GM23338 (cell line): ENCODE measurements around the gene ALDH1A2. TPM values are rescaled to one million over a fixed set of nuclear protein-coding genes. Genes with fewer than 3 reads are reported as not detected.

ENCODE experiments used
- ATAC-seq: fragments of 200-7000 bp; cut with Tn5 transposase; 3 replicates; pipeline ENCODE4 v1.9.1; 2020
- DNase-seq: peaks from one replicate; pipeline ENCODE4 v3.0.0-alpha.2; 2015; ENCODE audit warnings: low spot score
- H2AFZ ChIP-seq: fragments of 200-600 bp; sonication (generic); 2 replicates; pipeline ENCODE4 v1.8.0; 2016; ENCODE audit warnings: antibody characterized with exemption, mild to moderate bottlenecking, moderate library complexity
- H3F3A ChIP-seq: fragments of 200-600 bp; sonication (generic); replicated peaks from 2 replicates; pipeline ENCODE4 v1.8.0; 2017; ENCODE audit warnings: antibody characterized with exemption, mixed run types, low read depth
- H3K27ac ChIP-seq: fragments of 200-600 bp; sonication (generic); 2 replicates; pipeline ENCODE4 v1.6.1; 2016; ENCODE audit warnings: low read depth
- H3K27me3 ChIP-seq: fragments of 200-600 bp; sonication (generic); 2 replicates; pipeline ENCODE4 v1.8.0; 2016; ENCODE audit warnings: mild to moderate bottlenecking, mixed run types, moderate library complexity; ENCODE audit not compliant: insufficient read depth
- H3K36me3 ChIP-seq: fragments of 200-600 bp; sonication (generic); 2 replicates; pipeline ENCODE4 v1.8.0; 2016; ENCODE audit warnings: mild to moderate bottlenecking; ENCODE audit not compliant: insufficient read depth
- H3K4me1 ChIP-seq: fragments of 200-600 bp; sonication (generic); 2 replicates; pipeline ENCODE4 v1.8.0; 2016; ENCODE audit warnings: mild to moderate bottlenecking, moderate library complexity; ENCODE audit not compliant: insufficient read depth
- H3K4me2 ChIP-seq: fragments of 200-600 bp; sonication (generic); 2 replicates; pipeline ENCODE4 v1.7.1; 2017; ENCODE audit warnings: mixed run types
- H3K4me3 ChIP-seq: fragments of 200-600 bp; sonication (generic); 2 replicates; pipeline ENCODE4 v1.6.1; 2016; ENCODE audit warnings: mixed run types
- H3K79me2 ChIP-seq: fragments of 200-600 bp; sonication (generic); replicated peaks from 2 replicates; pipeline ENCODE4 v1.8.0; 2017; ENCODE audit warnings: mild to moderate bottlenecking; ENCODE audit not compliant: insufficient read depth
- H3K9me2 ChIP-seq: fragments of 200-600 bp; sonication (generic); 2 replicates; pipeline ENCODE4 v1.8.0; 2017; ENCODE audit not compliant: insufficient read depth
- H4K20me1 ChIP-seq: fragments of 200-600 bp; sonication (generic); replicated peaks from 2 replicates; pipeline ENCODE4 v1.8.0; 2017; ENCODE audit warnings: mild to moderate bottlenecking; ENCODE audit not compliant: insufficient read depth
- H3K27ac Mint-ChIP-seq: 2 replicates; pipeline ENCODE4 v1.8.0; 2020; ENCODE audit warnings: inconsistent platforms, mild to moderate bottlenecking, moderate library complexity, mixed read lengths
- H3K27me3 Mint-ChIP-seq: 3 replicates; pipeline ENCODE4 v1.8.0; 2022; ENCODE audit warnings: low read depth, mild to moderate bottlenecking, moderate library complexity, mixed read lengths, inconsistent platforms; ENCODE audit not compliant: insufficient read depth, poor library complexity
- H3K36me3 Mint-ChIP-seq: 3 replicates; pipeline ENCODE4 v1.8.0; 2021; ENCODE audit warnings: low read depth, mild to moderate bottlenecking, inconsistent platforms, moderate library complexity, mixed read lengths
- H3K4me1 Mint-ChIP-seq: 3 replicates; pipeline ENCODE4 v1.8.0; 2020; ENCODE audit warnings: mild to moderate bottlenecking, inconsistent platforms, mixed read lengths
- H3K4me3 Mint-ChIP-seq: 3 replicates; pipeline ENCODE4 v1.8.0; 2021; ENCODE audit warnings: moderate library complexity, mild to moderate bottlenecking, inconsistent platforms, mixed read lengths
- H3K9me3 Mint-ChIP-seq: 3 replicates; pipeline ENCODE4 v1.8.0; 2020; ENCODE audit warnings: moderate library complexity, mild to moderate bottlenecking, inconsistent platforms, mixed read lengths
- CREB1 ChIP-seq: fragments of 250-450 bp; sonication (Bioruptor Pico); IDR thresholded peaks from 2 replicates; pipeline ENCODE4 v1.5.0; 2020; ENCODE audit warnings: low read depth, mild to moderate bottlenecking, moderate library complexity
- EZH2 ChIP-seq: fragments of 200-600 bp; sonication (generic); IDR thresholded peaks from one replicate; pipeline ENCODE4 v1.8.0; 2017; ENCODE audit warnings: antibody characterized with exemption, mild to moderate bottlenecking, low read depth; ENCODE audit not compliant: unreplicated experiment
- EZH2phosphoT487 ChIP-seq: fragments of 200-600 bp; sonication (generic); IDR thresholded peaks from one replicate; pipeline ENCODE4 v1.8.1; 2018; ENCODE audit warnings: antibody characterized with exemption; ENCODE audit not compliant: unreplicated experiment
- JUNB ChIP-seq: IDR thresholded peaks from one replicate; pipeline ENCODE4 v1.6.1; 2016; ENCODE audit warnings: antibody characterized with exemption; ENCODE audit not compliant: unreplicated experiment
- NANOG ChIP-seq: IDR thresholded peaks from 2 replicates; pipeline ENCODE4 v1.6.1; 2016; ENCODE audit warnings: antibody characterized with exemption, borderline replicate concordance
- POLR2AphosphoS5 ChIP-seq: IDR thresholded peaks from 2 replicates; pipeline ENCODE4 v1.6.1; 2016; ENCODE audit warnings: antibody characterized with exemption, low read depth
- STAT1 ChIP-seq: IDR thresholded peaks from one replicate; pipeline ENCODE4 v1.6.1; 2016; ENCODE audit warnings: antibody characterized with exemption; ENCODE audit not compliant: unreplicated experiment
- ZNF114 ChIP-seq: fragments of 250-450 bp; sonication (Bioruptor Pico); IDR thresholded peaks from 2 replicates; pipeline ENCODE4 v1.5.0; 2020; ENCODE audit warnings: mild to moderate bottlenecking, moderate library complexity
- ZNF331 ChIP-seq: fragments of 250-450 bp; sonication (Bioruptor Pico); IDR thresholded peaks from 2 replicates; pipeline ENCODE4 v1.5.0; 2020; ENCODE audit warnings: low read depth, mild to moderate bottlenecking, moderate library complexity
- polyA plus RNA-seq: library from polyadenylated mRNA; unstranded; fragments of >200 nt; fragmentation: Nextera tagmentation; extraction: Ambion mirVana; gene quantifications from 2 replicates; pipeline ENCODE4 v1.2.1, GENCODE V29; 2016
- total RNA-seq: library from RNA; depleted of rRNA; stranded (reverse); fragments of >200 nt; shearing (Covaris generic); gene quantifications from 2 replicates; pipeline ENCODE4 v1.2.3, GENCODE V29; 2014
- TF ChIP-seq, protein P1 (sequence below), 2 experiments: fragments of 200-600 bp in 1 of 2; sonication (generic) in 1 of 2; conservative IDR thresholded peaks; 2 replicates each; pipeline versions ENCODE4 v1.5.1 to v1.6.1; 2016 to 2017; ENCODE audit warnings: antibody characterized with exemption in 2 of 2, low read depth in 2 of 2, mild to moderate bottlenecking in 2 of 2, moderate library complexity in 1 of 2
- TF ChIP-seq, protein P2 (sequence below): IDR thresholded peaks from 2 replicates; pipeline ENCODE4 v1.6.1; 2016; ENCODE audit warnings: antibody characterized with exemption
- TF ChIP-seq, protein P3 (sequence below): IDR thresholded peaks from one replicate; pipeline ENCODE4 v1.6.1; 2018; ENCODE audit warnings: antibody characterized with exemption; ENCODE audit not compliant: unreplicated experiment
- TF ChIP-seq, protein P4 (sequence below): fragments of 250-450 bp; sonication (Bioruptor Pico); IDR thresholded peaks from 2 replicates; pipeline ENCODE4 v1.5.0; 2020; ENCODE audit warnings: mild to moderate bottlenecking, moderate library complexity

ALDH1A2 gene
- total and polyA plus RNA-seq, 2 experiments from 2014 or later, result 0.80 TPM; not detected in 1

DNA sequence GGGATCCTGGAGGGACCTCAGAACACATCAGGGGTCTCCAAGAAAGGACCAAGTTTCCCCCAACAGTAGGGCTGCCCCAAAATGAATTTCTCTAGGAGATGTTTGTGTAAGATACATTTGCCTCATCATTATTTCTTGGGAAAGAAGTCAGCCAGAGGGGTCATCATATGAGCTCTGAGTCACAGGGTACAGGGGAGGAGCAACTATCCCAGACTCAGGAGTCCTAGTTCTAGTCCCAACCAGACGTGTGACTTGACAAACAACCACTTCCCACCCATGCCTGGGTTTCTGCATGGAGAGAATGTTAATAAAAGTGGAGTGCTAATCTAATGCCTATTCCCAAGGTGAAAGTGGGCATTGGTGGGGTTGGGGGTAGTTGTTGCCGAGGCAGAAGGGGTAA is 144.1 kb downstream of the ALDH1A2 start:
- peaks cover 9% of the 10 kb centered on the region for H3K27me3 Mint-ChIP-seq
- Histone ChIP-seq H3K27ac (no peak overlapping the region), H3F3A (no peaks in the 10 kb centered on the region), H3K27me3 (no peaks in the 10 kb centered on the region), H2AFZ (no peak overlapping the region), H3K4me2 (no peak overlapping the region), H3K4me3 (no peak overlapping the region), H3K4me1 (no peaks in the 10 kb centered on the region), H3K36me3 (no peaks in the 10 kb centered on the region), H3K79me2 (no peaks in the 10 kb centered on the region), H4K20me1 (no peaks in the 10 kb centered on the region), H3K9me2 (peaks cover 8% of the 10 kb centered on the region; the same call in 1 of the 2 replicates)
- H3K9me3 Mint-ChIP-seq, result no peaks in the 10 kb centered on the region
- TF ChIP-seq, protein P1, sequence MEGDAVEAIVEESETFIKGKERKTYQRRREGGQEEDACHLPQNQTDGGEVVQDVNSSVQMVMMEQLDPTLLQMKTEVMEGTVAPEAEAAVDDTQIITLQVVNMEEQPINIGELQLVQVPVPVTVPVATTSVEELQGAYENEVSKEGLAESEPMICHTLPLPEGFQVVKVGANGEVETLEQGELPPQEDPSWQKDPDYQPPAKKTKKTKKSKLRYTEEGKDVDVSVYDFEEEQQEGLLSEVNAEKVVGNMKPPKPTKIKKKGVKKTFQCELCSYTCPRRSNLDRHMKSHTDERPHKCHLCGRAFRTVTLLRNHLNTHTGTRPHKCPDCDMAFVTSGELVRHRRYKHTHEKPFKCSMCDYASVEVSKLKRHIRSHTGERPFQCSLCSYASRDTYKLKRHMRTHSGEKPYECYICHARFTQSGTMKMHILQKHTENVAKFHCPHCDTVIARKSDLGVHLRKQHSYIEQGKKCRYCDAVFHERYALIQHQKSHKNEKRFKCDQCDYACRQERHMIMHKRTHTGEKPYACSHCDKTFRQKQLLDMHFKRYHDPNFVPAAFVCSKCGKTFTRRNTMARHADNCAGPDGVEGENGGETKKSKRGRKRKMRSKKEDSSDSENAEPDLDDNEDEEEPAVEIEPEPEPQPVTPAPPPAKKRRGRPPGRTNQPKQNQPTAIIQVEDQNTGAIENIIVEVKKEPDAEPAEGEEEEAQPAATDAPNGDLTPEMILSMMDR (conservative IDR thresholded peaks at IDR 0.05; ENCODE audit: low read depth in 2 of 2), result no peak
- no peak for TF ChIP-seq EZH2phosphoT487
- TF ChIP-seq NANOG, result no peak
- TF ChIP-seq, protein P2, sequence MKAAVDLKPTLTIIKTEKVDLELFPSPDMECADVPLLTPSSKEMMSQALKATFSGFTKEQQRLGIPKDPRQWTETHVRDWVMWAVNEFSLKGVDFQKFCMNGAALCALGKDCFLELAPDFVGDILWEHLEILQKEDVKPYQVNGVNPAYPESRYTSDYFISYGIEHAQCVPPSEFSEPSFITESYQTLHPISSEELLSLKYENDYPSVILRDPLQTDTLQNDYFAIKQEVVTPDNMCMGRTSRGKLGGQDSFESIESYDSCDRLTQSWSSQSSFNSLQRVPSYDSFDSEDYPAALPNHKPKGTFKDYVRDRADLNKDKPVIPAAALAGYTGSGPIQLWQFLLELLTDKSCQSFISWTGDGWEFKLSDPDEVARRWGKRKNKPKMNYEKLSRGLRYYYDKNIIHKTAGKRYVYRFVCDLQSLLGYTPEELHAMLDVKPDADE, result no peak
- no peak for TF ChIP-seq JUNB
- TF ChIP-seq EZH2, result no peak
- TF ChIP-seq, protein P3, sequence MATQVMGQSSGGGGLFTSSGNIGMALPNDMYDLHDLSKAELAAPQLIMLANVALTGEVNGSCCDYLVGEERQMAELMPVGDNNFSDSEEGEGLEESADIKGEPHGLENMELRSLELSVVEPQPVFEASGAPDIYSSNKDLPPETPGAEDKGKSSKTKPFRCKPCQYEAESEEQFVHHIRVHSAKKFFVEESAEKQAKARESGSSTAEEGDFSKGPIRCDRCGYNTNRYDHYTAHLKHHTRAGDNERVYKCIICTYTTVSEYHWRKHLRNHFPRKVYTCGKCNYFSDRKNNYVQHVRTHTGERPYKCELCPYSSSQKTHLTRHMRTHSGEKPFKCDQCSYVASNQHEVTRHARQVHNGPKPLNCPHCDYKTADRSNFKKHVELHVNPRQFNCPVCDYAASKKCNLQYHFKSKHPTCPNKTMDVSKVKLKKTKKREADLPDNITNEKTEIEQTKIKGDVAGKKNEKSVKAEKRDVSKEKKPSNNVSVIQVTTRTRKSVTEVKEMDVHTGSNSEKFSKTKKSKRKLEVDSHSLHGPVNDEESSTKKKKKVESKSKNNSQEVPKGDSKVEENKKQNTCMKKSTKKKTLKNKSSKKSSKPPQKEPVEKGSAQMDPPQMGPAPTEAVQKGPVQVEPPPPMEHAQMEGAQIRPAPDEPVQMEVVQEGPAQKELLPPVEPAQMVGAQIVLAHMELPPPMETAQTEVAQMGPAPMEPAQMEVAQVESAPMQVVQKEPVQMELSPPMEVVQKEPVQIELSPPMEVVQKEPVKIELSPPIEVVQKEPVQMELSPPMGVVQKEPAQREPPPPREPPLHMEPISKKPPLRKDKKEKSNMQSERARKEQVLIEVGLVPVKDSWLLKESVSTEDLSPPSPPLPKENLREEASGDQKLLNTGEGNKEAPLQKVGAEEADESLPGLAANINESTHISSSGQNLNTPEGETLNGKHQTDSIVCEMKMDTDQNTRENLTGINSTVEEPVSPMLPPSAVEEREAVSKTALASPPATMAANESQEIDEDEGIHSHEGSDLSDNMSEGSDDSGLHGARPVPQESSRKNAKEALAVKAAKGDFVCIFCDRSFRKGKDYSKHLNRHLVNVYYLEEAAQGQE, result no peak
- TF ChIP-seq, protein P4, sequence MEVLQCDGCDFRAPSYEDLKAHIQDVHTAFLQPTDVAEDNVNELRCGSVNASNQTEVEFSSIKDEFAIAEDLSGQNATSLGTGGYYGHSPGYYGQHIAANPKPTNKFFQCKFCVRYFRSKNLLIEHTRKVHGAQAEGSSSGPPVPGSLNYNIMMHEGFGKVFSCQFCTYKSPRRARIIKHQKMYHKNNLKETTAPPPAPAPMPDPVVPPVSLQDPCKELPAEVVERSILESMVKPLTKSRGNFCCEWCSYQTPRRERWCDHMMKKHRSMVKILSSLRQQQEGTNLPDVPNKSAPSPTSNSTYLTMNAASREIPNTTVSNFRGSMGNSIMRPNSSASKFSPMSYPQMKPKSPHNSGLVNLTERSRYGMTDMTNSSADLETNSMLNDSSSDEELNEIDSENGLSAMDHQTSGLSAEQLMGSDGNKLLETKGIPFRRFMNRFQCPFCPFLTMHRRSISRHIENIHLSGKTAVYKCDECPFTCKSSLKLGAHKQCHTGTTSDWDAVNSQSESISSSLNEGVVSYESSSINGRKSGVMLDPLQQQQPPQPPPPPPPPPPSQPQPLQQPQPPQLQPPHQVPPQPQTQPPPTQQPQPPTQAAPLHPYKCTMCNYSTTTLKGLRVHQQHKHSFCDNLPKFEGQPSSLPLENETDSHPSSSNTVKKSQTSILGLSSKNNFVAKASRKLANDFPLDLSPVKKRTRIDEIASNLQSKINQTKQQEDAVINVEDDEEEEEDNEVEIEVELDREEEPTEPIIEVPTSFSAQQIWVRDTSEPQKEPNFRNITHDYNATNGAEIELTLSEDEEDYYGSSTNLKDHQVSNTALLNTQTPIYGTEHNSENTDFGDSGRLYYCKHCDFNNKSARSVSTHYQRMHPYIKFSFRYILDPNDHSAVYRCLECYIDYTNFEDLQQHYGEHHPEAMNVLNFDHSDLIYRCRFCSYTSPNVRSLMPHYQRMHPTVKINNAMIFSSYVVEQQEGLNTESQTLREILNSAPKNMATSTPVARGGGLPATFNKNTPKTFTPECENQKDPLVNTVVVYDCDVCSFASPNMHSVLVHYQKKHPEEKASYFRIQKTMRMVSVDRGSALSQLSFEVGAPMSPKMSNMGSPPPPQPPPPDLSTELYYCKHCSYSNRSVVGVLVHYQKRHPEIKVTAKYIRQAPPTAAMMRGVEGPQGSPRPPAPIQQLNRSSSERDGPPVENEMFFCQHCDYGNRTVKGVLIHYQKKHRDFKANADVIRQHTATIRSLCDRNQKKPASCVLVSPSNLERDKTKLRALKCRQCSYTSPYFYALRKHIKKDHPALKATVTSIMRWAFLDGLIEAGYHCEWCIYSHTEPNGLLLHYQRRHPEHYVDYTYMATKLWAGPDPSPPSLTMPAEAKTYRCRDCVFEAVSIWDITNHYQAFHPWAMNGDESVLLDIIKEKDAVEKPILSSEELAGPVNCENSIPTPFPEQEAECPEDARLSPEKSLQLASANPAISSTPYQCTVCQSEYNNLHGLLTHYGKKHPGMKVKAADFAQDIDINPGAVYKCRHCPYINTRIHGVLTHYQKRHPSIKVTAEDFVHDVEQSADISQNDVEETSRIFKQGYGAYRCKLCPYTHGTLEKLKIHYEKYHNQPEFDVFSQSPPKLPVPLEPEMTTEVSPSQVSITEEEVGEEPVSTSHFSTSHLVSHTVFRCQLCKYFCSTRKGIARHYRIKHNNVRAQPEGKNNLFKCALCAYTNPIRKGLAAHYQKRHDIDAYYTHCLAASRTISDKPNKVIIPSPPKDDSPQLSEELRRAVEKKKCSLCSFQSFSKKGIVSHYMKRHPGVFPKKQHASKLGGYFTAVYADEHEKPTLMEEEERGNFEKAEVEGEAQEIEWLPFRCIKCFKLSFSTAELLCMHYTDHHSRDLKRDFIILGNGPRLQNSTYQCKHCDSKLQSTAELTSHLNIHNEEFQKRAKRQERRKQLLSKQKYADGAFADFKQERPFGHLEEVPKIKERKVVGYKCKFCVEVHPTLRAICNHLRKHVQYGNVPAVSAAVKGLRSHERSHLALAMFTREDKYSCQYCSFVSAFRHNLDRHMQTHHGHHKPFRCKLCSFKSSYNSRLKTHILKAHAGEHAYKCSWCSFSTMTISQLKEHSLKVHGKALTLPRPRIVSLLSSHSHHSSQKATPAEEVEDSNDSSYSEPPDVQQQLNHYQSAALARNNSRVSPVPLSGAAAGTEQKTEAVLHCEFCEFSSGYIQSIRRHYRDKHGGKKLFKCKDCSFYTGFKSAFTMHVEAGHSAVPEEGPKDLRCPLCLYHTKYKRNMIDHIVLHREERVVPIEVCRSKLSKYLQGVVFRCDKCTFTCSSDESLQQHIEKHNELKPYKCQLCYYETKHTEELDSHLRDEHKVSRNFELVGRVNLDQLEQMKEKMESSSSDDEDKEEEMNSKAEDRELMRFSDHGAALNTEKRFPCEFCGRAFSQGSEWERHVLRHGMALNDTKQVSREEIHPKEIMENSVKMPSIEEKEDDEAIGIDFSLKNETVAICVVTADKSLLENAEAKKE (CRISPR knock-in tag), result no peak
- TF ChIP-seq STAT1, result no peak
- no peak for TF ChIP-seq ZNF331
- no peak for TF ChIP-seq POLR2AphosphoS5
- TF ChIP-seq CREB1 (CRISPR knock-in tag), result no peak
- no peak for TF ChIP-seq ZNF114 (CRISPR knock-in tag)
- DNase-seq, result no peak
- no peak overlapping the region for H3K4me3 Mint-ChIP-seq
- H3K4me1 Mint-ChIP-seq, result no peaks in the 10 kb centered on the region
- ATAC-seq, result no peak
- no peaks in the 10 kb centered on the region for H3K36me3 Mint-ChIP-seq
- H3K27ac Mint-ChIP-seq, result no peak overlapping the region
